ENCODE results near the gene KRT15.
A peak's percentile ranks its signal among the peaks of the same experiment; 100 is the strongest.

KRT15 gene

DNA sequence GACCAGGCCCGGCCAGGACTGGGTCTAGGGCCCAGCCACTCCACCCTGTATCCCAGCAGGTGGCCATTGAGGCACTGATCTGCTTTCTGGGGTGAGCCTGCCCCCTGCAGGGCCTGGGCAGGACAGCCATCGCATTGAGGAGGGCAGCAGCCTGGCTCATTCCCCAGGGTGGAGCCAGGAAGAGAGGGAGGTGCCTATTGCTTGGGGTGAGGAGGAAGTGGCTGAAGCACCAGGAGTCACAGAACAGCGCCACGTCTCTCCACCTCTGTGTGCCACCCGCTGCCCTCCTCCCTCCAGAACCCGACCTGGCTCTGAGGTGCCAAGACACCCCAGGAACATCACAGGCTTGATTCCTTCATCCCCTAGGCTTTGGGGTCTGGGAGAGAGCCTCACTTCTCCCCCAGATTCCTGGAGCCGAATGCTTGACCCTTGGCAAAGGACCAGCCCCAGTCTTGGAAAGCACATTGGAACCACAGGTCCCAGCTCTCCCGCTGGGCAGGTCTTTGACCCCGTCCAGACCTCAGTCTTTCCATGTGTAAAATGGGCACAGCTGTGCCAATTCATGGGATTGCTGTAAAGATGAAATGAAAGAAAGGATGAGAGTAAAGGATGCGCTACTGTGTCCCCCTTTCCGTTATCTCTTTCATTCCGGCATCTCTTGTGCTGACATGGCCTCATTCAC is 21.7 kb downstream of the KRT15 start:
- no peak overlapping the region for H3K27ac ChIP-seq
- DNase-seq: peak; percentile 79
- H3K27me3 ChIP-seq (ENCODE audit: insufficient read depth, low read depth, severe bottlenecking): peaks cover 8% of the 10 kb centered on the region
- no peak overlapping the region for H3K4me3 ChIP-seq (ENCODE audit: low read depth, low read length)
- H3K36me3 ChIP-seq: no peaks in the 10 kb centered on the region
- TF ChIP-seq, protein P1, sequence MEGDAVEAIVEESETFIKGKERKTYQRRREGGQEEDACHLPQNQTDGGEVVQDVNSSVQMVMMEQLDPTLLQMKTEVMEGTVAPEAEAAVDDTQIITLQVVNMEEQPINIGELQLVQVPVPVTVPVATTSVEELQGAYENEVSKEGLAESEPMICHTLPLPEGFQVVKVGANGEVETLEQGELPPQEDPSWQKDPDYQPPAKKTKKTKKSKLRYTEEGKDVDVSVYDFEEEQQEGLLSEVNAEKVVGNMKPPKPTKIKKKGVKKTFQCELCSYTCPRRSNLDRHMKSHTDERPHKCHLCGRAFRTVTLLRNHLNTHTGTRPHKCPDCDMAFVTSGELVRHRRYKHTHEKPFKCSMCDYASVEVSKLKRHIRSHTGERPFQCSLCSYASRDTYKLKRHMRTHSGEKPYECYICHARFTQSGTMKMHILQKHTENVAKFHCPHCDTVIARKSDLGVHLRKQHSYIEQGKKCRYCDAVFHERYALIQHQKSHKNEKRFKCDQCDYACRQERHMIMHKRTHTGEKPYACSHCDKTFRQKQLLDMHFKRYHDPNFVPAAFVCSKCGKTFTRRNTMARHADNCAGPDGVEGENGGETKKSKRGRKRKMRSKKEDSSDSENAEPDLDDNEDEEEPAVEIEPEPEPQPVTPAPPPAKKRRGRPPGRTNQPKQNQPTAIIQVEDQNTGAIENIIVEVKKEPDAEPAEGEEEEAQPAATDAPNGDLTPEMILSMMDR (IDR thresholded peaks at IDR 0.05; ENCODE audit: low read depth, low read length): peak; percentile 93
- peaks cover 2% of the 10 kb centered on the region for H3K9me3 ChIP-seq (ENCODE audit: severe bottlenecking)

DNA sequence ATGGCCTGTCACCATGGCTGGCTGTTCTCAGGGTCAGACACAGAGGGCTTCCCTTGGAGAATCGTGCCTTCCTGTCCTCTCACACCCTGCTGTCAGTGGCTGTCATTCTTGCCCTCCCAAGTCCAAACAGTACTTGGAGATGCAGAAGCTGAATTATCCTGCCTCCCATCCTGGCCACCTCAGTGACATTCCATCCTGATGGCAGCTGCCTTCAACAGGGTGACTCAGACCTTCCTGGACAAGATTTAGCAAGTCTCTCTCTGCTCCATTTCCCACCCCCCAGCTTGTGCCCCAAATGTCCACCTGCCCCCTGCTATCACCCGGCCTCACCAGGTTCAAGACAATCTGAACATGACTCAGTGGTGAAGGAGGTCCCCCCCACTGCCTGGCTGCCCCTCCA is 24.2 kb downstream of the KRT15 start:
- peaks cover 8% of the 10 kb centered on the region for H3K27me3 ChIP-seq (ENCODE audit: insufficient read depth, low read depth, severe bottlenecking)
- no peak for DNase-seq
- no peak overlapping the region for H3K27ac ChIP-seq

DNA sequence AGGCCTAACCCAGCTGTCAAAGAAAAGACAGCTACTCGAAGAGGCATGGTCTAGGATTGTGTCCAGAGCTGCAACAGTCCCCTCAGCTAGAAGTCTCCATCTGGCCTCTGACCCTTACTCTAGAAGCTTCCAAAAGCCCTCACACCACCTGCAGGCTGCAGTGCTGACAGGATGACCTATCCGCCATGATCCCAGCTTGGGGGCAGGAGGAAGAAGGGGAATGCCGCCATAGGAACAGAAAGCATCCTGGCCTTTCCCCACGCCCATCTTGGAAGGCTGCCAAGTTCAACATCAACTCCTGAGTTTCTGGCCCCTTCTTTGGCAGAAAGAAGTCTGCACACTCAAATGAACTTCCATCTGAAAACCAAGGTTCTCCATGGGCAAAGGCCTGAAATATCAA is 25.9 kb downstream of the KRT15 start:
- Histone ChIP-seq H3K27ac (no peak overlapping the region), H3K27me3 (ENCODE audit: insufficient read depth, low read depth, severe bottlenecking) (peaks cover 8% of the 10 kb centered on the region), H3K36me3 (no peaks in the 10 kb centered on the region), H3K4me3 (ENCODE audit: low read depth, low read length) (no peak overlapping the region), H3K9me3 (ENCODE audit: severe bottlenecking) (no peaks in the 10 kb centered on the region)
- DNase-seq: no peak
- TF ChIP-seq, protein P1 (IDR thresholded peaks at IDR 0.05; ENCODE audit: low read depth, low read length): no peak

More for the DNA sequence above, 24.2 kb downstream of the KRT15 start:
- no peaks in the 10 kb centered on the region for H3K36me3 ChIP-seq
- no peak overlapping the region for H3K4me3 ChIP-seq (ENCODE audit: low read depth, low read length)
- TF ChIP-seq, protein P1 (IDR thresholded peaks at IDR 0.05; ENCODE audit: low read depth, low read length): no peak
- peaks cover 2% of the 10 kb centered on the region for H3K9me3 ChIP-seq (ENCODE audit: severe bottlenecking)

DNA sequence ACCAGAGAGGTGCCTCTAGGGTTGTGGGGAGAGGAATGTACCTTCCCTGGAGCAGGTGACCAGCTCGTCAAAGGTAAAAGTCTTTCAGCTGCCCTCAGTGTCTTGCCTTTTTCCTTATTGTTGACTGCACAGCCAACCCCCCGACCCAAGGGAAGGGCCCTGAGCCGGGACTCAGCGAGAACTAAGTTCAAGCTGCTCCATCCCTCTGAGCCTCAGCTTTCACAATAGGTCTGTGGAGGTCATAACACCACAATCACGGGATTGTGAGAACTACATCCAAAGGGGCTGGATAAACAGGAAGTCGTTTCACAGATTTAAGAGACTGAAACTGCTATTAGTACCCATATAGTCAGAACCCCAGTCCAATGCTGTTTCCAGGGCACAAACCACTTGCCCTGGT is 26.3 kb downstream of the KRT15 start:
- H3K27ac ChIP-seq: no peak overlapping the region
- H3K36me3 ChIP-seq: no peaks in the 10 kb centered on the region
- no peak for DNase-seq
- H3K9me3 ChIP-seq (ENCODE audit: severe bottlenecking): no peaks in the 10 kb centered on the region
- H3K4me3 ChIP-seq (ENCODE audit: low read depth, low read length): no peak overlapping the region
- TF ChIP-seq, protein P1 (IDR thresholded peaks at IDR 0.05; ENCODE audit: low read depth, low read length): no peak
- peaks cover 8% of the 10 kb centered on the region for H3K27me3 ChIP-seq (ENCODE audit: insufficient read depth, low read depth, severe bottlenecking)

DNA sequence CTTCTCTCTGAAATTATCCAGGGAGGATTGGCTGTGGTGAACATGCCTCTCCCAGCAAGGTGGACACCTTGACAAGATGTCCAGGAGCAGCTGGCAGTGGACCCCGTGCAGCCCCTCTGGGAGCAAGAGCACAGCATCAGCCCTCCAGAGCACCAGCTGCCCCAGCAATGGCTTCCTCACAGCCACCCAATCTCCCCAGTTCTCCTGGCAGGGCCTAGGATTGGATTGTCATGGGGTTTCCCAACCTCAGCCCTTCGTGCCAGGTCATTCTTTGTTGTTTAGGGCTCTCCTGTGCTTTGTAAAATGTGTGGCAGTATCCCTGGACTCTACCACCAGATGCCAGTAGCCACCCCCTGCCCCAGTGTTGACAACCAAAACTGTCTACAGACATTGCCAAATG is 27.2 kb downstream of the KRT15 start:
- no peak overlapping the region for H3K4me3 ChIP-seq (ENCODE audit: low read depth, low read length)
- DNase-seq: no peak
- no peaks in the 10 kb centered on the region for H3K36me3 ChIP-seq
- no peaks in the 10 kb centered on the region for H3K9me3 ChIP-seq (ENCODE audit: severe bottlenecking)
- TF ChIP-seq, protein P1 (IDR thresholded peaks at IDR 0.05; ENCODE audit: low read depth, low read length): no peak
- H3K27me3 ChIP-seq (ENCODE audit: insufficient read depth, low read depth, severe bottlenecking): peaks cover 10% of the 10 kb centered on the region
- H3K27ac ChIP-seq: no peak overlapping the region
